Endodermal cell (in vitro differentiated cells): ENCODE data around the gene SMPDL3A. TPM values are rescaled to one million over a fixed set of nuclear protein-coding genes. Genes with fewer than 3 reads are reported as not detected.

Experiments used
- DNase-seq: peaks from one replicate; pipeline ENCODE4 v3.0.0-alpha.2; 2017
- H3K27ac ChIP-seq: 2 replicates; pipeline ENCODE4 v1.5.1; 2013; ENCODE audit warnings: mild to moderate bottlenecking, low read depth, low read length, moderate library complexity
- H3K27me3 ChIP-seq: 2 replicates; pipeline ENCODE4 v1.6.1; 2013; ENCODE audit warnings: mild to moderate bottlenecking, low read length, moderate library complexity; ENCODE audit not compliant: insufficient read depth, control insufficient read depth, poor library complexity, severe bottlenecking
- H3K36me3 ChIP-seq: 2 replicates; pipeline ENCODE4 v1.7.0; 2013; ENCODE audit warnings: mild to moderate bottlenecking, low read length, moderate library complexity; ENCODE audit not compliant: control insufficient read depth, insufficient read depth
- H3K4me1 ChIP-seq: one replicate; pipeline ENCODE4 v1.7.0; 2013; ENCODE audit warnings: low read length; ENCODE audit not compliant: control insufficient read depth, insufficient read depth
- H3K4me3 ChIP-seq: 2 replicates; pipeline ENCODE4 v1.5.1; 2013; ENCODE audit warnings: mild to moderate bottlenecking, low read length, moderate library complexity
- H3K9ac ChIP-seq: 2 replicates; pipeline ENCODE4 v1.6.1; 2013; ENCODE audit warnings: mild to moderate bottlenecking, low read length, moderate library complexity; ENCODE audit not compliant: poor library complexity, severe bottlenecking; ENCODE audit errors: extremely low read depth
- H3K9me3 ChIP-seq: 2 replicates; pipeline ENCODE4 v1.6.1; 2013; ENCODE audit warnings: mild to moderate bottlenecking, low read length, moderate library complexity; ENCODE audit not compliant: control insufficient read depth
- H3K27ac Mint-ChIP-seq: 2 replicates; pipeline ENCODE4 v1.8.0; 2020; ENCODE audit warnings: mixed read lengths
- H3K27me3 Mint-ChIP-seq: 2 replicates; pipeline ENCODE4 v1.8.0; 2021; ENCODE audit warnings: mild to moderate bottlenecking, mixed read lengths; ENCODE audit not compliant: insufficient read depth
- H3K36me3 Mint-ChIP-seq: 2 replicates; pipeline ENCODE4 v1.8.0; 2020; ENCODE audit warnings: low read depth, mixed read lengths
- H3K4me1 Mint-ChIP-seq: 2 replicates; pipeline ENCODE4 v1.8.0; 2020; ENCODE audit warnings: mixed read lengths
- H3K4me3 Mint-ChIP-seq: 2 replicates; pipeline ENCODE4 v1.8.0; 2020; ENCODE audit warnings: mild to moderate bottlenecking, moderate library complexity, mixed read lengths
- H3K9me3 Mint-ChIP-seq: 2 replicates; pipeline ENCODE4 v1.8.0; 2020; ENCODE audit warnings: mild to moderate bottlenecking, mixed read lengths
- WGBS, 2 experiments: methylation state at CpG; one replicate each; pipeline versions ENCODE4 v1.1.5 to v1.1.7; 2013; ENCODE audit warnings: missing lambda C conversion rate in 2 of 2, mixed read lengths in 1 of 2; ENCODE audit not compliant: insufficient coverage in 1 of 2, insufficient read length in 1 of 2; 5-methylcytosine and 5-hydroxymethylcytosine counted together
- long read RNA-seq, 4 experiments: library from polyadenylated mRNA in 2 of 4; library from RNA in 1 of 4; library from capped mRNA in 1 of 4; stranded (forward) in 3 of 4; unstranded in 1 of 4; transcript quantifications; one replicate each; pipeline ENCODE4 v2.0.0, GENCODE V29; 2020 to 2021; ENCODE audit warnings: inconsistent platforms in 1 of 4
- polyA plus RNA-seq, 2 experiments: library from polyadenylated mRNA; stranded (reverse); fragments of 50-300 nt; gene quantifications; one replicate each; pipeline ENCODE4 v1.2.3, GENCODE V29; 2013
- total RNA-seq, 2 donors: library from RNA; stranded (reverse); fragmentation: NEBNext Ultra II Directional in 1 of 2; extraction: Animal tissue kit (Norgen Biotek cat#: 25700) in 1 of 2; gene quantifications; 2 replicates in 1 of 2; 3 replicates in 1 of 2; pipeline ENCODE4 v1.2.1, GENCODE V29; 2021
- TF ChIP-seq, protein P1 (sequence below): fragments of 200-600 bp; sonication (generic); conservative IDR thresholded peaks from 2 replicates; pipeline ENCODE4 v1.5.0; 2021; ENCODE audit warnings: antibody characterized with exemption, mild to moderate bottlenecking

The SMPDL3A gene, protein sequence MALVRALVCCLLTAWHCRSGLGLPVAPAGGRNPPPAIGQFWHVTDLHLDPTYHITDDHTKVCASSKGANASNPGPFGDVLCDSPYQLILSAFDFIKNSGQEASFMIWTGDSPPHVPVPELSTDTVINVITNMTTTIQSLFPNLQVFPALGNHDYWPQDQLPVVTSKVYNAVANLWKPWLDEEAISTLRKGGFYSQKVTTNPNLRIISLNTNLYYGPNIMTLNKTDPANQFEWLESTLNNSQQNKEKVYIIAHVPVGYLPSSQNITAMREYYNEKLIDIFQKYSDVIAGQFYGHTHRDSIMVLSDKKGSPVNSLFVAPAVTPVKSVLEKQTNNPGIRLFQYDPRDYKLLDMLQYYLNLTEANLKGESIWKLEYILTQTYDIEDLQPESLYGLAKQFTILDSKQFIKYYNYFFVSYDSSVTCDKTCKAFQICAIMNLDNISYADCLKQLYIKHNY
- total RNA-seq, result 1 to 10 TPM; 2.8 to 3.2 TPM
- polyA plus RNA-seq (2013, experiment 1 of 2), result 6.4 TPM
- 4.7 TPM for polyA plus RNA-seq (2013, experiment 2 of 2)
- long read RNA-seq, experiment 1, result 0 reads
- long read RNA-seq, experiment 2, partial matches to known transcripts, result 0 of 2 reads
- long read RNA-seq, experiment 2, other reads (novel, unspliced or antisense), result 2 of 2 reads
- long read RNA-seq, experiment 3, transcript SMPDL3A-201 (8 exons, 1,851 nt), result major isoform, 9 of 13 reads
- long read RNA-seq, experiment 3, partial matches to known transcripts, result 0 of 13 reads
- long read RNA-seq, experiment 3, other reads (novel, unspliced or antisense), result 3 of 13 reads
- long read RNA-seq, experiment 4, partial matches to known transcripts, result 0 of 2 reads
- long read RNA-seq, experiment 4, other reads (novel, unspliced or antisense), result 1 of 2 reads

DNA sequence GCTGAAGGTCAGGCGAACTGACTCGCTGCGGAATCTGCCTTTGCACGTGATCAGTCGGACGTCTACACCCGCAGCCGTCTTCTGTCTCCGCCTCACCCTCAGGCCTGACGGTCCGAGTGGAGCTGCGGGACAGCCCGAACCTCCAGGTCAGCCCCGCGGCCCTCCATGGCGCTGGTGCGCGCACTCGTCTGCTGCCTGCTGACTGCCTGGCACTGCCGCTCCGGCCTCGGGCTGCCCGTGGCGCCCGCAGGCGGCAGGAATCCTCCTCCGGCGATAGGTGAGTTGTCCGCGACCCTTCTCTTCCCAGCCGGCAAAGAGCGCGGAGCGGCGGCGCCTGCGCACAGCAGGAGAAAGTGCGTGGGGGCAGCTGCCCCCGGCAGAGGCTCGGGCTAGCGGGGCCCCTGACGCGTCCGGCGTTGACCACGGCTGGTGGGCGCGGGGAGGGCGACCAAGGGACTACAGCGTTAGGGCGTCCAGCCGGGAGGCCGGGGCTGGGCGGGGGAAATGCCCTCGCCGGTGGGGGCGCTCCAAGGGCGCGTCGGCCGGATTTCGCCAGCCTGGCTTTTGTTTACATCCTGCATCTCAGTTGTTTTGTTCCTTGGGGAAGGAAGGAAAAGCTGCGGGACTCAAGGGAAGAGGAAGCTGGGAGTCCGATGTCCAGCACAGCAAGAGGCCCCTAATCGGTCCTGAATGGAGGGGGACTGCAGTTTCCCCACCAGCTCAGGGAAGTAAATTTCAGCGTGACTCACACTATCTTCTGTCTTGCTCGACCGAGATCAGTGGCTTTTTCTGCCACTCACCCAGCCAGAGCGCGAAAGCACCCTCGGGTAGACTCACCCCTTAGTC is at the start of gene SMPDL3A:
TSS of gene SMPDL3A (plus strand) at position 77 of the 846 bp plus-strand sequence. CDS start at position 166, 89 bp downstream.
- H3K27me3 ChIP-seq, result no peaks in the 10 kb centered on the region
- WGBS, 2 experiments, result 0% methylated on average over 34 to 71 of the region's 71 CpGs
- H3K9ac ChIP-seq, result peak within 1 kb of the TSS; percentile 68
- H3K9me3 ChIP-seq, result no peaks in the 10 kb centered on the region
- Mint-ChIP-seq H3K27me3 (peaks cover 30% of the 10 kb centered on the region), H3K36me3 (no peaks in the 10 kb centered on the region), H3K9me3 (no peaks in the 10 kb centered on the region), H3K4me1 (peaks cover 40% of the 10 kb centered on the region), H3K4me3 (peak within 1 kb of the TSS; percentile 74), H3K27ac (peak within 1 kb of the TSS; percentile 80)
- H3K27ac ChIP-seq, result peak within 1 kb of the TSS; percentile 55
- peak within 1 kb of the TSS; percentile 95 for H3K4me3 ChIP-seq
- TF ChIP-seq, protein P1, sequence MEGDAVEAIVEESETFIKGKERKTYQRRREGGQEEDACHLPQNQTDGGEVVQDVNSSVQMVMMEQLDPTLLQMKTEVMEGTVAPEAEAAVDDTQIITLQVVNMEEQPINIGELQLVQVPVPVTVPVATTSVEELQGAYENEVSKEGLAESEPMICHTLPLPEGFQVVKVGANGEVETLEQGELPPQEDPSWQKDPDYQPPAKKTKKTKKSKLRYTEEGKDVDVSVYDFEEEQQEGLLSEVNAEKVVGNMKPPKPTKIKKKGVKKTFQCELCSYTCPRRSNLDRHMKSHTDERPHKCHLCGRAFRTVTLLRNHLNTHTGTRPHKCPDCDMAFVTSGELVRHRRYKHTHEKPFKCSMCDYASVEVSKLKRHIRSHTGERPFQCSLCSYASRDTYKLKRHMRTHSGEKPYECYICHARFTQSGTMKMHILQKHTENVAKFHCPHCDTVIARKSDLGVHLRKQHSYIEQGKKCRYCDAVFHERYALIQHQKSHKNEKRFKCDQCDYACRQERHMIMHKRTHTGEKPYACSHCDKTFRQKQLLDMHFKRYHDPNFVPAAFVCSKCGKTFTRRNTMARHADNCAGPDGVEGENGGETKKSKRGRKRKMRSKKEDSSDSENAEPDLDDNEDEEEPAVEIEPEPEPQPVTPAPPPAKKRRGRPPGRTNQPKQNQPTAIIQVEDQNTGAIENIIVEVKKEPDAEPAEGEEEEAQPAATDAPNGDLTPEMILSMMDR, result peak; percentile 76
- no peaks in the 10 kb centered on the region for H3K36me3 ChIP-seq
- H3K4me1 ChIP-seq, result peaks cover 27% of the 10 kb centered on the region
- peak; percentile 93 for DNase-seq

DNA sequence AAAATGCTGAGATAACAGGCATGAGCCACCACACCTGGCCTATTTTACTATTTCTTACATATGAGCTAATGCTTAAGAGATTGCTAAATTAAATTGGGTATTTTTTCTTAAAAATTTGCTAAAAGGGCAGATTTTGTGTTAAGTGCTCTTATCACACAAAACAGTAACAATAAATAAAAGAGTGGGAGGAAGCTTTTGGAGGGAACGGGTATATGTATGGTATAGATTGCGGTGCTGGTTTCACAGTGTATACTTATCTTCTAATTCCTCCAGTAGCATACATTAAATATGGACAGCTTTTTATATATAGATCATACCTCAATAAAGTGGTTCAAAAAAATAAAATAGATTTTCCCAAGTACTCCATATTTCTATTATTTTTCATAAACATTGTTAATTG is 49.0 kb upstream of the SMPDL3A start:
- no CpG with 5 or more reads among the region's 2 CpGs for WGBS, 2 experiments
- TF ChIP-seq, protein P1, result no peak
- no peak for DNase-seq
- peaks cover 10% of the 10 kb centered on the region for H3K9me3 ChIP-seq
- Mint-ChIP-seq H3K4me3 (no peak overlapping the region), H3K27ac (no peak overlapping the region), H3K27me3 (peaks cover 9% of the 10 kb centered on the region), H3K4me1 (peaks cover 8% of the 10 kb centered on the region), H3K36me3 (no peaks in the 10 kb centered on the region), H3K9me3 (peaks cover 12% of the 10 kb centered on the region)
- no peaks in the 10 kb centered on the region for H3K4me1 ChIP-seq
- no peak overlapping the region for H3K27ac ChIP-seq
- no peak overlapping the region for H3K4me3 ChIP-seq
- no peaks in the 10 kb centered on the region for H3K36me3 ChIP-seq
- H3K9ac ChIP-seq, result no peak overlapping the region
- H3K27me3 ChIP-seq, result no peaks in the 10 kb centered on the region

DNA sequence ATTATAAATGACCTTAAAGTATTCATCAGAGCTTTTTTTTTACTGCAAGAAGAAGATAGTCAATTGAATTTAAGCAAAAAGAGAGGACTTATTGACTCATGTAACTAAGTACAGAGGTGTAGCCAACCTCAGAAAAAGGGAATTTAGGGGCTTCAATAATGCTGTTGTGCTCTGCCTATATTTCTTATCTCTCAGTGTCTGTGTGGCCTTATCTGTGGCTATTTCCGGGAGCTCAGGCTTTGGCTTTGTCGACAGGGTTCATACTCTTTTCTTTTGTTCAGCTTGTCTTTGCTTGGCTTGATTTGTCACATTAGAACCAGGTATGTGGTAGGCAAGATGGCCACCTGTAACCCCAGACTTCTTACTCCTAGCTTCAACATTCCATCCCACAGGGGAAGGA is 48.1 kb upstream of the SMPDL3A start:
- Histone ChIP-seq H3K36me3 (no peaks in the 10 kb centered on the region), H3K27me3 (no peaks in the 10 kb centered on the region), H3K27ac (no peak overlapping the region), H3K4me3 (no peak overlapping the region), H3K9ac (no peak overlapping the region), H3K9me3 (peaks cover 10% of the 10 kb centered on the region), H3K4me1 (no peaks in the 10 kb centered on the region)
- Mint-ChIP-seq H3K36me3 (no peaks in the 10 kb centered on the region), H3K4me3 (no peak overlapping the region), H3K9me3 (peaks cover 12% of the 10 kb centered on the region), H3K4me1 (peaks cover 4% of the 10 kb centered on the region), H3K27ac (no peak overlapping the region), H3K27me3 (peaks cover 13% of the 10 kb centered on the region)
- DNase-seq, result no peak
- TF ChIP-seq, protein P1, result no peak
- 91 to 100% methylated on average over 1 to 2 of the region's 2 CpGs for WGBS, 2 experiments
